ENCODE results near the gene BANF1.

BANF1 gene

DNA sequence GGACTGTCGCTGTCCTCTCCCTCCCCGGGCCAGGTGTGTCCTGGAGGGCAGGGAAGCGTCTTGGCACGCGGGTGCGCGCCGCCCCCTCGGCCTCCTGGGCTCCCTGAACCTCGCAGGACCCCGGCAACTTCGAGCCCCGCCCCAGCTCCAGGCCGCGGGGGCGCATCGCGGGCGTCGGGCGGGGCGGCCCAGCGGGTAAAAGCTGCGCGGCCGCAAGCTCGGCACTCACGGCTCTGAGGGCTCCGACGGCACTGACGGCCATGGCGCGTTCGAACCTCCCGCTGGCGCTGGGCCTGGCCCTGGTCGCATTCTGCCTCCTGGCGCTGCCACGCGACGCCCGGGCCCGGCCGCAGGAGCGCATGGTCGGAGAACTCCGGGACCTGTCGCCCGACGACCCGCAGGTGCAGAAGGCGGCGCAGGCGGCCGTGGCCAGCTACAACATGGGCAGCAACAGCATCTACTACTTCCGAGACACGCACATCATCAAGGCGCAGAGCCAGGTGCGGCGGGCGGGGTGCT lies 9.5 kb downstream of the BANF1 start, which contains the start of gene CST6:
CST6 (plus strand) TSS at position 224 of the 519 bp plus-strand sequence; CDS start at position 261, 37 bp downstream.
- no peak within 1 kb of the TSS for H3K4me2 ChIP-seq (ENCODE audit: low read length)
- H3F3A ChIP-seq (ENCODE audit: insufficient read depth, low read length), result no peaks in the 10 kb centered on the region
- H3K9ac ChIP-seq (ENCODE audit: low read length), result no peak within 1 kb of the TSS
- H4K20me1 ChIP-seq (ENCODE audit: insufficient read depth, low read length), result no peaks in the 10 kb centered on the region
- no peak within 1 kb of the TSS for H2AFZ ChIP-seq (ENCODE audit: low read length)
- no peaks in the 10 kb centered on the region for H3K79me2 ChIP-seq (ENCODE audit: insufficient read depth, low read length)
- no peaks in the 10 kb centered on the region for H3K4me1 ChIP-seq (ENCODE audit: insufficient read depth, low read length, severe bottlenecking)
- no peak within 1 kb of the TSS for H3K27ac ChIP-seq (ENCODE audit: low read depth, low read length, poor library complexity, severe bottlenecking)
- no peaks in the 10 kb centered on the region for H3K9me3 ChIP-seq (ENCODE audit: low read length)
- no peaks in the 10 kb centered on the region for H3K9me2 ChIP-seq (ENCODE audit: low read depth, low read length)
- no peak for TF ChIP-seq EZH2 (IDR thresholded peaks at IDR 0.05; ENCODE audit: borderline replicate concordance, low read length)
- TF ChIP-seq, protein P1, sequence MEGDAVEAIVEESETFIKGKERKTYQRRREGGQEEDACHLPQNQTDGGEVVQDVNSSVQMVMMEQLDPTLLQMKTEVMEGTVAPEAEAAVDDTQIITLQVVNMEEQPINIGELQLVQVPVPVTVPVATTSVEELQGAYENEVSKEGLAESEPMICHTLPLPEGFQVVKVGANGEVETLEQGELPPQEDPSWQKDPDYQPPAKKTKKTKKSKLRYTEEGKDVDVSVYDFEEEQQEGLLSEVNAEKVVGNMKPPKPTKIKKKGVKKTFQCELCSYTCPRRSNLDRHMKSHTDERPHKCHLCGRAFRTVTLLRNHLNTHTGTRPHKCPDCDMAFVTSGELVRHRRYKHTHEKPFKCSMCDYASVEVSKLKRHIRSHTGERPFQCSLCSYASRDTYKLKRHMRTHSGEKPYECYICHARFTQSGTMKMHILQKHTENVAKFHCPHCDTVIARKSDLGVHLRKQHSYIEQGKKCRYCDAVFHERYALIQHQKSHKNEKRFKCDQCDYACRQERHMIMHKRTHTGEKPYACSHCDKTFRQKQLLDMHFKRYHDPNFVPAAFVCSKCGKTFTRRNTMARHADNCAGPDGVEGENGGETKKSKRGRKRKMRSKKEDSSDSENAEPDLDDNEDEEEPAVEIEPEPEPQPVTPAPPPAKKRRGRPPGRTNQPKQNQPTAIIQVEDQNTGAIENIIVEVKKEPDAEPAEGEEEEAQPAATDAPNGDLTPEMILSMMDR (IDR thresholded peaks at IDR 0.05; ENCODE audit: low read length), result no peak
- no peak within 1 kb of the TSS for H3K4me3 ChIP-seq (ENCODE audit: low read depth, low read length, poor library complexity, severe bottlenecking)
- no peaks in the 10 kb centered on the region for H3K36me3 ChIP-seq (ENCODE audit: insufficient read depth, low read length)
- no peaks in the 10 kb centered on the region for H3K27me3 ChIP-seq (ENCODE audit: insufficient read depth, low read length)

DNA sequence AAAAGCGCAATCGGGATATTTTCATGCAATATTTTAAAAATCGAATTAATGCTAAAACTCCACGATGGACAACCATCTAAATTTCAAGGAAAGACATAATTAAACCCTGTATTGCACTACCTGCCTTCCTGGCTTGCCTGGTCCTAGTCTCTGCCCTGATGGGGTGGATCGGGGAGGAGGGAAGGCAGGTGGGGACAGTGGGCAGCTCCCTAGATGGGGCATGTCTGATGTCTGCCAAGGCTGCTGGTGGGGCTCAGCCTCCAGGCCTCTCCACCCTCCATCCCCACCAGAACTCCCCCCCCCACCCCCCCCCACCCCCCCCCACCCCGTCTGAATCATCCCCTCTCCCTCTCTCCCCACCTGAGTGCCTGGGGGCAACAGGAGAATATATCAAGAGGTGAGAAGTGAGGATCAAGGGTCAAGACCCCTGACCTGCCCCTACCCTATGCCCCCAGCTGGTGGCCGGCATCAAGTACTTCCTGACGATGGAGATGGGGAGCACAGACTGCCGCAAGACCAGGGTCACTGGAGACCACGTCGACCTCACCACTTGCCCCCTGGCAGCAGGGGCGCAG lies 10.2 kb downstream of the BANF1 start:
- Histone ChIP-seq H3K27ac (ENCODE audit: low read depth, low read length, poor library complexity, severe bottlenecking) (no peak overlapping the region), H3K4me2 (ENCODE audit: low read length) (no peak overlapping the region), H3K79me2 (ENCODE audit: insufficient read depth, low read length) (no peaks in the 10 kb centered on the region), H3K9me3 (ENCODE audit: low read length) (no peaks in the 10 kb centered on the region), H2AFZ (ENCODE audit: low read length) (no peak overlapping the region), H4K20me1 (ENCODE audit: insufficient read depth, low read length) (no peaks in the 10 kb centered on the region), H3K4me3 (ENCODE audit: low read depth, low read length, poor library complexity, severe bottlenecking) (no peak overlapping the region), H3K9ac (ENCODE audit: low read length) (no peak overlapping the region), H3K9me2 (ENCODE audit: low read depth, low read length) (no peaks in the 10 kb centered on the region), H3F3A (ENCODE audit: insufficient read depth, low read length) (no peaks in the 10 kb centered on the region), H3K27me3 (ENCODE audit: insufficient read depth, low read length) (no peaks in the 10 kb centered on the region), H3K4me1 (ENCODE audit: insufficient read depth, low read length, severe bottlenecking) (no peaks in the 10 kb centered on the region), H3K36me3 (ENCODE audit: insufficient read depth, low read length) (no peaks in the 10 kb centered on the region)
- no peak for TF ChIP-seq EZH2 (IDR thresholded peaks at IDR 0.05; ENCODE audit: borderline replicate concordance, low read length)

DNA sequence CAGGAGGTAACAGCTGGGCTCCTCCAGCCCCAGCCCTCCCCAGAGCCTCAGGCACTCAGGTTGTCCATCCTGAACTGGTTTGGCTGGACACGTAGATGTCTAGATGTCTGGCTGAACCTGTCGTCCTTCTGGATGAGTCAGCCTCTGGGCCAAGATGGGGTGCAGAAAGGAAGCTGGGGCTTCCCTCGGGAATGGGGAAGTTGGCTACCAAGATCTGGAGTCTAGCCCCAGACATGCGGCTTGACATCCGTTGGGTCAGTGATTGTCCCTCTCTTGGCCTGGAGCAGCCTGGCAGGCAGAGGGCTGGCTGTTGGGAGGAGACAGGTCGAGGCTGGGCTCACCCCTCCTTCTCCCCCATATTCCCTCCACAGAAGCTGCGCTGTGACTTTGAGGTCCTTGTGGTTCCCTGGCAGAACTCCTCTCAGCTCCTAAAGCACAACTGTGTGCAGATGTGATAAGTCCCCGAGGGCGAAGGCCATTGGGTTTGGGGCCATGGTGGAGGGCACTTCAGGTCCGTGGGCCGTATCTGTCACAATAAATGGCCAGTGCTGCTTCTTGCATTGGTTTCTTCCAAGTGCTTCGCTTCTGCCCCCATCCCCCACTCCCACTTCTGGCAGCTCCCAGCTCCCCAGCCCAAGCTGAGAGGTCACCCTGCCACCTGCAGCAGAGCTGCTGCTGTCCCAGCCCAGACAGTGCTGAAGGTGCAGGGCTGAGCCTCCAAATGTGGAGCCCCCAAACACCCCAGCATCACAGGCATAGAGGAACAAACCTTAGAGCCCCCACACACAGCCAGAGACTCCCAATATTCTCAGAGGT lies 10.9 kb downstream of the BANF1 start:
- Histone ChIP-seq H3K4me2 (ENCODE audit: low read length) (no peak overlapping the region), H3K4me3 (ENCODE audit: low read depth, low read length, poor library complexity, severe bottlenecking) (no peak overlapping the region), H3K9ac (ENCODE audit: low read length) (no peak overlapping the region), H3K9me2 (ENCODE audit: low read depth, low read length) (no peaks in the 10 kb centered on the region), H4K20me1 (ENCODE audit: insufficient read depth, low read length) (no peaks in the 10 kb centered on the region), H3K9me3 (ENCODE audit: low read length) (no peaks in the 10 kb centered on the region), H3K79me2 (ENCODE audit: insufficient read depth, low read length) (no peaks in the 10 kb centered on the region), H3K36me3 (ENCODE audit: insufficient read depth, low read length) (no peaks in the 10 kb centered on the region), H2AFZ (ENCODE audit: low read length) (no peak overlapping the region), H3F3A (ENCODE audit: insufficient read depth, low read length) (no peaks in the 10 kb centered on the region), H3K4me1 (ENCODE audit: insufficient read depth, low read length, severe bottlenecking) (no peaks in the 10 kb centered on the region), H3K27ac (ENCODE audit: low read depth, low read length, poor library complexity, severe bottlenecking) (no peak overlapping the region), H3K27me3 (ENCODE audit: insufficient read depth, low read length) (no peaks in the 10 kb centered on the region)
- TF ChIP-seq EZH2 (IDR thresholded peaks at IDR 0.05; ENCODE audit: borderline replicate concordance, low read length), result no peak
- TF ChIP-seq, protein P1 (IDR thresholded peaks at IDR 0.05; ENCODE audit: low read length), result no peak

All from OCI-LY1 (cell line).